NOMO-1 (cell line): Measurements from ENCODE around the gene METTL26.

Source experiments
- DNase-seq, 2 experiments: peaks; one replicate each; lab custom pipeline; 2025; ENCODE audit not compliant: unreplicated experiment in 2 of 2; lab: John Stamatoyannopoulos, UW

The METTL26 gene

DNA sequence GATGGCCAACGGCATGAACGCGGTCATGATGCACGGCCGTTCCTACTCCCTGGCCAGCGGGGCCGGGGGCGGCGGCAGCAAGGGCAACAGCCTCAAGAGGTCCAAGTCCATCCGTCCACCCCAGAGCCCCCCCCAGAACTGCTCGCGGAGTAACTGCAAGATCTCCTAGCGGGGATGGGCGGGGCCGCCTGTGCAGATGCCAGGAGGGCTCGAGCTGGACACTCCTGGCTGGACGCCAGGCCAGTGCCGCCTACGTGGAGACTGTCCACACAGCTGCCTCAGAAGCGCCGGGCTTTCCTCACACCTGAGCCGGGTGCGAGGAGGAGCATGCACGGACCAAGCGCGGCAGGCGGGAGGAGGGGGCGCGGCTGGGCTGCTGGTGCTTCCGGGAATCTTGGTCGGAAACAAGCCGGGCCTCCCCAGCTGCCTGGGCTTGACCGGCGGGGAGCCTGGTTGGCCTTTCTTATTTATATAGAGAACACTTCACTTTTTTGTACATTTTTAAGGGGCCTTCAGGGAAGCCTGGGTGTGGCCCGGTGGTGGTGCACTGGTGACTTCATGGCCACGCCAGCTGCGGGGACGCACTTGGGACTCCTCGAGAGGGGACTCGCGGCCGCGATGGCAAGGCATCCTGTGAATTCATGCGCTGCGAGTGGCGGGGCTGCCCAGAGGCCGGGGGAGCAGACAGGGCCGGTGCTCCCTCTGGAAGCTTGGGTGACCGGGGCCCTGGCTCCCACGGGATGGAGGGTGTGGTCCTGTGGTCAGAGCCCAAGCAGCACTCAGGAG lies 8.5 kb downstream of the METTL26 start:
- no peak for DNase-seq

GRCh38 chr16:626787-627453 lies 9.2 kb downstream of the METTL26 start:
- no peak for DNase-seq

DNA sequence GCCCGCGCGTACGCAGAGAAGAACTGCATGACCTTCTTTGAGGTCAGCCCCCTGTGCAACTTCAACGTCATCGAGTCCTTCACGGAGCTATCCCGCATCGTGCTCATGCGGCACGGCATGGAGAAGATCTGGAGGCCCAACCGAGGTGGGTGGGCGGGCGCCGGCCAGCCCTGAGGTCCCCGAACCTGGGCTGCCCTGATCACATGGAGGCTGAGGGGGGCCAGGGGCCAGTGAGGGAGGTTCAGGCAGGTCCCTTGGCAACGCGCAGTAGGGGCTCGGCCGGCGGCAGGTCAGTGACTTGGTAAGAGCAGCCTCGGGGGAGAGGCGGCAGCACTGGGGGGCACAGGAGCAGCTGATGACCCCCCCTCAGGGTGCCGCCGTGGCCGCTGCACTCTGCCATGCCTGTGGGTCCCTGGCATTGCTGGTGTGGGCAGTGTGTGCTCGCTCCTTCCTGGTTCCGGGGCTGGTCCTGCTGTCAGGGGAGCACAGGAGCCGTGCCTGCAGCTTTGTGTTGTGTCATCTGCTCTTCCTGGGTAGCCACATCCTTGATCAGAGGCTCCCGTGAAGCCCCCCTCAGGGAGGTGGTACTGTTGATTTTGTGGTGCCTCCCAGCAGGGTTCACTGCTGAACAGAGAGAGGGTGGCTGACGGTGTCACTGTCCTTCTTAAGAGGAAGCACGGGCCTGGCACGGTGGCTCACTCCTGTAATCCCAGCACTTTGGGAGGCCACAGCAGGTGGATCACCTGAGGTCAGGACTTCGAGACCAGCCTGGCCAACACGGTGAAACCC lies 9.9 kb downstream of the METTL26 start:
- DNase-seq: no peak

GRCh38 chr16:625117-625976 lies 10.8 kb downstream of the METTL26 start:
- DNase-seq: no peak

- DNase-seq: no peak
These were observed 11.5 kb downstream of the METTL26 start for GRCh38 chr16:624526-625070.

DNA sequence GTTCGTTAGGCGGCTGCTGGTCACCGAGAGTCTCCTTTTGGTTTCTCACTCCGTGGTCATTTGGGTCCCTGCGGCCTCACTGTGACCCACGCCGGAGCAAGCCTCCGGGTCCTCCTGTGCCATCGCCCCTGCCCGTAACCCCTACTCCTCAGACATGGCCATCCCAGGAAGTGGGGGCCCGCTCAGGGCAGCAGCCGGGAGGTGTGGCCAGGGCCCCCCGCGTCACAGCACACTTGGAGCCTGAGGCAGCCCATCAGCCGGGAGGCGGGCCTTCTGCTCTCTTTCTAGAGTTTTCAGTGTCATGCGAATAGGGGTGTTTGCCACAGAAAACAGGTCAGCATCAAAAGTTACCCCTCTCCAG lies 13.2 kb downstream of the METTL26 start:
- DNase-seq: no peak

DNA sequence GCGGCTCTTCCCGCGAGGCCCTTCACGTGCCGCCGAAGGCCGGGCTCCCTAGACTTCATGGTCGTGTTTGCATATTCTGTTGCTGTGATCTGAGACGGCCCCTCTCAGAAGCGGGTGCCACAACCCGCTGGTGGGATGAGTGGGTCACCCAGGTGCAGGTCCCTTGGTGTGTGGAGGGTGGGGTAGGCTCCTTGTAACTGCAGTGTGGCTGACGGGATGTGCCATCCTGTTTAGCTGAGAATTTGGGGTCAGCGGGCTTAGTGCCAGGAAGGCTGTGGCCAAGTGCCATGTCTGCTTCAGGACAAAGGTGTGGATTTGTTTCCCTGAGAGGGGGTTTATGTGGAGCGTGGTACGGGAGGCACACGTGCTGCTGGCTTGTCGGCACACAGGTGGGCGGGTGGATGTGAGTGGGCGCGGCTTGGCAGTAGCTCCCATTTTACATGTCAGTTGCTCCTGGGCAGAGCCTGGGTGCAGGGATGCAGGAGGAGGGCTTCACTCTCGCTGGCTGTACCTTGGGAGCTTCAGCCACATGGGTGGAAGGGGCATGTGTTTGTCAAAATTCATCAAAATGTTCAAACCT lies 14.5 kb downstream of the METTL26 start:
- DNase-seq: no peak

DNA sequence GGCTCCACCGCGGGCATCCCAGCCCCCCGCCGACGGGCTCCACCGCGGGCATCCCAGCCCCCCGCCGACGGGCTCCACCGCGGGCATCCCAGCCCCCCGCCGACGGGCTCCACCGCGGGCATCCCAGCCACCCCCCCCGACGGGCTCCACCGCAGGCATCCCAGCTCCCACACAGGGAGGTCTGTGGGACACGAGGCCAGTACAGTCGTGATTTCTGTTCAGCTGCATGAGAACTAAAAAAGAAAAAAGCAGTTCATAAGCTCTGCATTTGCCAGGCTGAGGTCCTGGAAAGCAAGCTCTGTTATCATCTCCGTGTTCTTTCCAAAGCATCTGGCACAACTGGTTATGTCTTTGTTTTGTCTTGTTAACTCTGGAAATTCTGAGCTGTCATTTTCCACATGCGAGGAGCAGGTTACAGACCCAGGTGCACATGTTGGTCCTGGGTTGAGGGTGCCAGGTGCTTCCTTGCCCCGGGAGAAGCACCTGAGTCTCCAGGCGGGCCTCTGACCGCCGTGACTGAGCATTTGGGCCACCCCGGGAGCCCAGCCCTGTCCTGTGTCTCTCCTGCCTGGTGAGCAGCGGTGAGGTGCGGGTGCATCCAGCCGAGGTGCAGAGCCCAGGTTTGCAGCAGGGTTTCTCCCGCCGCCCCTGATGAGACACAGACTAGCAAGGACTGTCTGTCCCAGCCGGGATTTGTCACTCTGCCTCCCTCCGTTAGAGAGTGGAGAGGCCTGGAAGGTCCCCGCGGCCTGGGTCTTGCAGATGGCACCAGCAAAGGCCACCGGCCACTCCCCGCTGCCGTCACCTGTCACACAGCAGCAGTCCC lies 15.2 kb downstream of the METTL26 start:
- DNase-seq: no peak

DNA sequence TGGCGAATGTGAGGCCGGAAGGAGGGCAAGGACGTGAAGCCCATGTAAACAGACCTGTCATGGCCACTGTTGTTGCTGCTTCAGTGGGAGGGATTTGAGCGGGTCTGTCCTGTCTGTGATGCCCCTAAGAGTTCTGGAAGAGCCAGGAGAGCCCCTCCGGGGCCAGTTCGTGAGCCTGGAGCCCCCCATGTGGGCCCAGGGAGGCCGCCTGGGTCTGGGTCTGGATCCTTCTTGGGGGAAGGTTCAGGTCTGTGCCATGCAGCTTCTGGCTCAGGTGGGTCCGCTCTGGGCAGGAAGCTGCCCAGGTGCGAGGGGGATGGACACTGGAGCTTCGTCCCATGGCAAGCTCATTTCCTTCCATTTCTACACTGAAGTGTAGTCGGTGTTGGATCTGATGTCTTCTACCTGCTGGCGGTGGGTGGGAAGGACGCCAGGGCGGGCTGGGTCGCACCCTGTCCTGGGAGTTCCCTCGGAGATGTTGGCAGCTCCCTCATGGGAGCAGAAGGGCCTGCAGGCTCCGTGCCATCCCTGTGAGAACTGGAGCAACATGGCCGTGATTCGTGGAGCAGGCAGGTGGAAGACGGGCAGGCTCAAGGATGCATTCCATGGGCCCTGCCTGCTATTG lies 16.5 kb downstream of the METTL26 start:
- no peak for DNase-seq

GRCh38 chr16:617855-618254 lies 18.2 kb downstream of the METTL26 start:
- no peak for DNase-seq

DNA sequence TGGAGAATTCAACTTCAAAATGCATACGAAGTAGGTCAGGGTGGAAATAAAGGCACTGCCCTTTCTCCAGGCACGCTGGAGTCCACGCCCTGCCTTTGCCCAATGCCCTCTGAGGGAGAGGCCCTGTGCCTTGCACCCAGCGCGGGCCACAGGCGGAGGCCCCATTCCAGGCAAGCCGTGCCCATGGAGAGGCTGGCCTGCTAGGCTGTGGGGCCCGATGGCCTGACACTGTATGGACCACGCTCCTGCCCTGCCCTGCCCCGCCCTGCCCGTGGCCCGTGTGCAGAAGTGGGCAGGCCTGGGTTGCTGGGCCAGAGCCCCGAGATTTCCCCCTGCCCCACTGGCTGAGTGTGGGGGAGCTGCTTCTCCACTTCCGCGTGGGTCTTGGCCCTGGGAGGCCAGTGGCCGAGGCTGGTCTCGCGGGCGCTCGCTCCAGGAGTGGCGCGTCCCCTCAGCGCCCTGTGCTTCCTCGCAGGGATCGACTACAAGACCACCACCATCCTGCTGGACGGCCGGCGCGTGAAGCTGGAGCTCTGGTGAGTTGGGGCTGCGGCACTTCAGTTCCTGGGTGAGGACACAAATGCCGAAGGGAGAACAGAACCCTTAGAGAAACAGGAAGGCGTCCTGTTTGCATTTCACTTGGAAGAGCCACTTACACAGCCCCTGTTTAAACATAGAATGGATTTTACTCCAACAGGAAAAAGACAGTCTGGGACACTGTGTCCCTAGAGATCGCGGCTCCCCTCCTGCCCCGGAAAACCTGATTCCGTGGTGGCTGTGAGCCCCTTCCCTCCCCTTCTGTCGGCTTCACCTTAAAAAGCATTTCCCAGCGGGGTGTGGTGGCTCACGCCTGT lies 19.1 kb downstream of the METTL26 start:
- DNase-seq: no peak

DNA sequence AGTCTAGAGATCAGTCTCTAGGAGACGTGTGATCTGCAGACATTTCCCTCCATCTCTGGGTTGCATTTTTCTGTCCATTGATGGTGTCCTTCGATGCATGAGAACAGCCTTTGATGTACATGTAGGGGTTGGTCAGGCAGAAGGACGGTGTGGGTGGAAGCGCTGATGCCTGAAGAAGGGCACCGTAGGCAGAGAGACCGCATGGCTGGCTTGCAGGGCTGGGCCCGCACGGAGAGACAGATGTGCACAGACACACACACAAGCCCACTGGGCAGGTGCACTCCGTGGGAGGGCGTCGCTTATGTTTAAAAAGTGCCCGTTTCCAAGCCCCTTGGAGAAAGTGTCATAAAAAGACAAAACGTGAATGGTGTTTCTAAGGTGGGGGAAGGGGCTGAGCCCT lies 21.0 kb downstream of the METTL26 start:
- DNase-seq: no peak

DNA sequence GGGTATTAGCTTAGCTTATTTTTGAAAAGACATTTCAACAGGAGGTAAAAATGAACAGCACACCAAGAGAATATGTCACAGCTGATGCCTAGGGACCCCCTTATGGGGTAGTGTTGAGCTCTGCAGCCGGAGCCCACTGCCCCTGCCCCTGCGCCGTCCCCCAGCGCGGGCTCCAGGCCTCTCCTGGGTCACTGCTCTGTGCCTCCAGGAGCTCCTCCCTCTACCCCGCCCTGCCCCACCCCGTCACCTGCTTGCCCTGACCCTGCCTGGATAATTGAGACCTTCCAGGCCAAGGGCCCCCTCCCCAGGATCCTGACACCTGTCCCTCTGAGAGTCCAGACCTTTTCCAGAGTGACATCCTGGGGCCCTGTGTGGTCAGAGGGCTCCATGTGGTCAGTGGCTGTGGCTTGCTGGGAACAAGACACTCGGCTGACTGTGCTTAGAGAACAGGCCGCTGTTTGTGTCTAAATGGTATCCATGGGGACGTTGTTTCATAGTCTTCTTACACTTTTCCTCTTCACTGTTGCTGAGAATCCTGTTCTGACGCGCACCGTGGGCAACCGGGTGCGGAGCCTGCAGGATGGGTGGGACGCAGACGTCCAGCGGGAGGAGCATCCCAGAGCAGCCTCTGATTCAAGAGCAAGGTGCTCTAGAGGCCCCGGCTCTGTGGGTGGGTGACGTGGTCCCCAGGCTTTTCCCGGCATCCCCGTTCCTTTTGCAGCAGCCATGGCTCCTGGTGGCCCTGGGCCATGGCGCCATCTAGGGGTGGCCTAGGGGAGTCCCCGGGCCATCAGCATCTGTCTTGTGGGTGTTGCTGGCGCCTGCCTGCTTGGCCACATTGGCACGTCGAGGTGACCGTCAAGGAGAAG lies 25.4 kb downstream of the METTL26 start:
- no peak for DNase-seq

DNA sequence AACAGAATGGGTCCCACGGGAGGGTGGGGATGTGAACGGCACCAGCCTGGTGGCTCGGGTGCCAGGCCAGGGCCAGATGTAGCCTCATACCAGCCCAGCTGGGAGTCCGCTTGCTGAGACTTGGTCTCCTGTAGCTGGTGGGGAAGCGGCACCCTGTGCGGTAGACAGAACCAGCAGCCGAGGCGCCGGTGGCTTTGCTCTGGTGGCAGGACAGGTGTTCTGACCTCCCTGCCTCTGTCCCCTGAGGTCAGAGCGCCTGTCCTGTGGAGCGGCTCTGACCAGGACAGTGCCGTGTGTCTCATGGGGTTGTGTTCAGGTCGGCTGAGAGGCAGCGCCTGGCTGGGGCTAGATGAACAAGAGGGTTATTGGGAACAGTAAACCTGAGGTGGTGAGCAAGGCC lies 26.1 kb downstream of the METTL26 start:
- no peak for DNase-seq

- no peak for DNase-seq
These were observed 26.8 kb downstream of the METTL26 start for GRCh38 chr16:609316-609715.

DNA sequence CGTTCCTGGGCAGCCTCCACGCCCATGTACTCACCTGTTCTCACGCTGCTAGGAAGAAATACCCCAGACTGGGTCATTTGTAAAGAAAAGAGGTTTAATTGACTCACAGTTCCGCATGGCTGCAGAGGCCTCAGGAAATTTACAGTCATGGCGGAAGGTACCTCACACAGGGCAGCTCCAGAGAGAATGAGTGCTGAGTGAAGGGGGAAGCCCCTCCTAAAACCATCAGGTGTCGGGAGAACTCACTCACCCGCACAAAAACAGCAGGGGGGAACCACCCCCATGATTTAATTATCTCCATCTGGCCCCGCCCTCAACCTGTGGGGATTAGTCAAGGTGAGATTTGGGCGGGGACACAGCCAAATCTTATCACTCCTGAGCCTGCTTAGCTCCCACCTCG lies 28.1 kb downstream of the METTL26 start:
- no peak for DNase-seq
